Activated CD8-positive, alpha-beta memory T cell treated with anti-CD3 and anti-CD28 coated beads for 24 hours (primary cell): ENCODE data around the gene MYCBPAP.

ENCODE experiments used
- DNase-seq: peaks from one replicate; pipeline ENCODE4 v3.0.0-alpha.2; 2020

MYCBPAP gene

DNA sequence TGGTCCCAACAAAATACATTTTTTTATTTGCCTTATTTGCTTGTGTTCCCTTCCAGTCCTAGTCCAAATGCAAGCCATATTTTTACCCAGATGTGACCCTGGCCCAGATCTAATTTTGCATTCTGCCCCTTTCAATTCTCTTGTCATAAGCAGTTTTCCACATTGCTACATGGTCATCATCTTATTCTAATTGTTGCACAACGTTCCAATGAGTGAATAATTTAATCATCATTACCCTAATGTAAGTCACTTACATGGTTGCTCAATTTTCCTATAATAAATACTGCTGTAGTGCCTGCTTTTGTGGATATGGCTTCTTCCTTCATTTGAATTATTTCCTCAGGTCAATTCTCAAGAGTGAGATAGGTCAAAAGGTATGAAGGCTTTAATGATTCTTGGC, 16.7 kb upstream of the MYCBPAP start:
- DNase-seq, result no peak

DNA sequence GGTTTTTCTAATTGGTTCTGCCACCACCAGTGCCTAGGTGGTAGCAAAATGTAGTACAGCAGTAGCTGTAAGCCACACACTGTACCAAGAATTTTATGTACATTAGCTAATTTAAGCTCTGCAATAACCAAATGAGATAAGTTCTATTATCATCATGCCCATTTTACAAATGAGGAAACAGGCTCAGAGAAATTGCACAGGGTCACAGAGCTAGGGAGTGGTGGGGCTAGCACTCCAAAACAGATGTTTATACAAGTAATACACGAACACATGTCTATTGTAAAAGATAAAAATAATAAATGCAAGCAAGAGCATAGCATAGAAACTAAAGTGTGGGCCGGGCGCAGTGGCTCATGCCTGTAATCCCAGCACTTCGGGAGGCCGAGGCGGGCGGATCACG, 16.0 kb upstream of the MYCBPAP start:
- DNase-seq, result no peak

DNA sequence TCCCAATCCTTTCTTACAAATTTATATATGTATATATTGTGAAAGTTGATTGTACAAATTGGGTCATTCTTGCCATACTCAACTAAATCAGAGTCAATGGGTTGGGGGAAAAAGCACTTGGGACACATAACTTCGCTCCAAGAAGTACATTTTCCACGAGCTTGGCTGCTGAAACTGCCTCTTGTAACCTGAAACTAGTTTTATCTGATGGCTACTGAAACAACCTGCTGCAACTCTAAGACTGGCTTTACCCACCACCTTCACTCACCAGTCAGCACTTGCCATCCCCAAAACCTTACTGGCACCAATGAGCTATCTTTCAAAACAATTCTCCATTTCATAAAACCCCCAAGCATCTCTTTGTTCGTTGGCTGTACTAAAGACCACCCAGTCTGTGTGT, 14.5 kb upstream of the MYCBPAP start:
- DNase-seq, result no peak

- DNase-seq, result no peak
Measured at GRCh38 chr17:50495217-50495823, 12.9 kb upstream of the MYCBPAP start.

- DNase-seq, result no peak
Measured at GRCh38 chr17:50495918-50496317, 12.3 kb upstream of the MYCBPAP start.

GRCh38 chr17:50498021-50498874, 10.0 kb upstream of the MYCBPAP start:
- DNase-seq, result no peak

DNA sequence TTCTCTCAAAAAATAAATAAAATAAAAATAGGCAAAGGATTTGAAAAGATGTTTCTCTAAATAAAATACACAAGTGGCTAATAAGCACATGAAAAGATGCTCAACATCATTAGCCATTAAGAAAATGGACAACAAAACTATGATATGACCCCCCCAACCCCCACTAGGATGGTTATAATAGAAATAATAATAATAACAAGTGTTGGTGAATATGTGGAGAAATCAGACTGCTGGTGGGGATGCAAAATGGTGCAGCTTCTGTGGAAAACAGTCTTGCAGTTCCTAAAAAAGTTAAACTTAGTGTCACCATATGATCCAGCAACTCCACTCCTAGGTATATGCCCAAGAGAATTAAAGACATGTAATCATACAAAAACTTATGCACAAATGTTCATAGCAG, 9.0 kb upstream of the MYCBPAP start:
- no peak for DNase-seq

GRCh38 chr17:50499721-50500120, 8.5 kb upstream of the MYCBPAP start:
- no peak for DNase-seq

GRCh38 chr17:50501054-50501453, 7.2 kb upstream of the MYCBPAP start:
- no peak for DNase-seq

DNA sequence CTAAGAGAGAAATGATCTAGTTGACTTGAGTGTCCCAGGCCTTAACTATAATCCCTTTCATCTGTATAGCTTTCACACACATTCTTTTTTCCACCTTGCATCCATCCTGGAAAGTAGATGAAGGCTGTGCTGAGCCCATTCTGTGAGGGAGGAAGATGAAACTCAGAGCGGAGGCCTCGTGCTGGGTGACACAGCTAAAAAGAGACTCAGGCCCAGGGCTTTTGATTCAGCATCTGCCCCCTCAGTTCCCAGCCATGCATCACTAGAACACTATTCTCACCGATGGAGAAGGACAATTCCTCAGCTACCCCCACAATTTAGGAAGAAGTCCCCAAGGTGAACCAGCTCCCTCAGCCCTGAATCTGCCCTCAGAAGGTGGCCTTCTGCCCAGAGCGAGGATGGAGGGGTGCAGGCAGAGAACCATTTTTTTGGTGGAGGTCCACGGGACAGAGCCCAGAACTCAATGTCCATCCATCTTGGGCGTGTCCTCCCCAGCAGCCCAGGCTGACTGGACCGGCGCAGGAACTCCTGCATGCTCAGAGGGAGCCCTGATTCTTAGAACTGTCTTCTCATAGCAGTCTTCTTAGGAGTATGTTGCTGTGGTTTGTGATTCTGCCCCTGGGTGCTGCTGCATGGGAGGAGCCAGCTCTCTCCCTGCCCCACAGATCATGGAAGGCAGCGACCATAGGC, 5.8 kb upstream of the MYCBPAP start:
- no peak for DNase-seq

DNA sequence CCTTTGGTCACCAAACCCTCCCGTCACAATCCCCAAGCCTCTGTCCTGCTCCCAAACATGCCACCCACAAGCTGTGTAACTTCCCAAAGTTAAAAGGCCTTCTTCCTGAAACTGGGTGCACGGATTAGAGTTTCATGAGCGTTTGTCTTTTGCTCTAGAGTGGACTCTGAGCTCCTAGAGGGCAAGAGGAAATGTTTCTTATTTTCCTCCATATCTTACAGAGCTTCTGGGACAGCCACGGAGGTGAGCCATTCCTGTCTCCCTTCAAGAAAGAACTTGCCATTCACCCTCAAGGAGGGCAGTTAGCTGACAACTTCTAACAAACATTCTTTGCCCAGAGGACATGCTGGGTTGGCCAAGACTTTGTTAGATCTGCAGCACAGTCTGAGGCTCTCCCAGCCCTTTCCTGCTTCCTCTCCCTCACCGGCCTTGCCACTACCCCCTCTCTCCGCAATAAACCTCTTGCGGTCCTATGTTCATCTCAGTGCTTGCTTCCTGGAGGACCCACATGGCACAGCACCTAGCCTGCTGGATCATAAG, 2.6 kb upstream of the MYCBPAP start:
- DNase-seq, result no peak

GRCh38 chr17:50506298-50506697, 1.9 kb upstream of the MYCBPAP start:
- DNase-seq, result no peak

GRCh38 chr17:50508573-50509460, 578 bp downstream of the MYCBPAP start:
- DNase-seq, result no peak

- DNase-seq, result no peak
Measured at GRCh38 chr17:50511058-50511457, 2.8 kb downstream of the MYCBPAP start.

GRCh38 chr17:50513495-50513894, 5.3 kb downstream of the MYCBPAP start:
- DNase-seq, result no peak

DNA sequence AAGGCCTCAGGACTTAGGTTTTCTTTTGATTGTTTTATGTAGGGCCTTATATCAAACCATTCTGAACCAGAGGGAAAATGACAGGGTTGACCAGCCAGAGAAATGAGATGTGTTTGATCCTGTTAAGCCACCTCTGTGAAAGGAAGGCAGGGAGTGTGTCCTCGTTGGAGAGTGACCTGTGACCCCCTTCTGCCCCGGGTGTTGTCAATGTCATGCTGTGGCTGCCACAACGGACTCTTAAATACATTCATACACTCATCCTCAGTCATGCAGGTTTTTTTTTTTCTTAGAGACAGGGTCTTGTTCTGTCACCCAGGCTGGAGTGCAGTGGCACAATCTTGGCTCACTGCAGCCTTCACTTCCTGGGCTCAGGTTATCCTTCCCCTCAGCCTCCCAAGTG, 6.1 kb downstream of the MYCBPAP start:
- DNase-seq, result no peak

DNA sequence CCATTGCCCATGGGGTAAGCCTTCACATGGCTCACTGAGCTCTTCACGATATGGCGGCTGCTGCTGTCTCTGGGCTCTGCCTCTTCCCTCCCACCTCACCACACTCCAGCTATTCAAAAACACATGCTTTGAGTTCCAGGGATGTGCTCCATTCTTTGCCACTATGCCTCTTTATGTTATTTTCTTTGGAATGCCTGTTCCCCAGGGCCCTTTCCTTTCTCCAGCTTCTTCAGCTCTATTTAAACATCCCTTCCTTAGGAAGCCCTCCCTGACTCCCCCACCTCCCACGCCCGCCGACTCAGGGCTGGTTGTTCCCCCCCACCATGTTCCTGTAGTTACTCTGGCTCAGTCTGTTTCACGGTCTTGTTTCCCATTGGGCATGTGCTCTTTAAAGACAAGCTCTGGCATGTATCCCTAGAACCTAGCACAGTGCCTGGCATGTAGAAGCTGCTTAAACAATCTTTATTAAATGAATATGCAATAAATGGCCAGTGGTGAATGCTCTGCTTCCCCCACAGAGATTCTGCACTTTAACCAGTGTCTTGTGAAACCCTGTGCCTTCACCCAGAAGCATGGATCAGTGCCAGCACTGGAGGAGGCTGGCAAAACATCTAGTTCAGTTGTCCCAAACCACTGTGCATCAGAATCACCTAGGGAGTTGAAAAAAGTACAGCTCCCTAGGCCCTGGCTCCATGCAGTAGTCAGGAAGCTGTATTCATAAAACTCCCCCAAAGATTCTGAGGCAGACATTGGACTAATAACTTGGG, 6.9 kb downstream of the MYCBPAP start:
- DNase-seq, result no peak

DNA sequence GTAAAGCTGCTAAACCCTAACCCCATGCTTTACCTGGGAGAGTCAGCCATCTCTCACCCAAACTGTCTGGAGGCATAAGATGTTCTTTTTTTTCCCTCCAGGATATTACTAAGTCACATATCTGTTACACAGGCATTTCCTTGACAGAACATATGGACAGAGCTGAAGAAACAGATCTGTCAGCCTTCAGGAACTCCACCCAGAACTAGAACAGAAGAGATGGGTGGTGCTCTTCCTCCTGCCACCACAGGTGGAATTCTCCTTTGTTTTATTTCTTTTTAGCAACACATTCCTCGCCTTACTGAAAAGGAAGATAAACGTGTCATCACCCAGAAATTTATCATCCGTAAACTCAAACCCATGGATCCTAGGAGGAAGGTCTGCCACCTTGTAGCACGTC, 8.8 kb downstream of the MYCBPAP start:
- no peak for DNase-seq

DNA sequence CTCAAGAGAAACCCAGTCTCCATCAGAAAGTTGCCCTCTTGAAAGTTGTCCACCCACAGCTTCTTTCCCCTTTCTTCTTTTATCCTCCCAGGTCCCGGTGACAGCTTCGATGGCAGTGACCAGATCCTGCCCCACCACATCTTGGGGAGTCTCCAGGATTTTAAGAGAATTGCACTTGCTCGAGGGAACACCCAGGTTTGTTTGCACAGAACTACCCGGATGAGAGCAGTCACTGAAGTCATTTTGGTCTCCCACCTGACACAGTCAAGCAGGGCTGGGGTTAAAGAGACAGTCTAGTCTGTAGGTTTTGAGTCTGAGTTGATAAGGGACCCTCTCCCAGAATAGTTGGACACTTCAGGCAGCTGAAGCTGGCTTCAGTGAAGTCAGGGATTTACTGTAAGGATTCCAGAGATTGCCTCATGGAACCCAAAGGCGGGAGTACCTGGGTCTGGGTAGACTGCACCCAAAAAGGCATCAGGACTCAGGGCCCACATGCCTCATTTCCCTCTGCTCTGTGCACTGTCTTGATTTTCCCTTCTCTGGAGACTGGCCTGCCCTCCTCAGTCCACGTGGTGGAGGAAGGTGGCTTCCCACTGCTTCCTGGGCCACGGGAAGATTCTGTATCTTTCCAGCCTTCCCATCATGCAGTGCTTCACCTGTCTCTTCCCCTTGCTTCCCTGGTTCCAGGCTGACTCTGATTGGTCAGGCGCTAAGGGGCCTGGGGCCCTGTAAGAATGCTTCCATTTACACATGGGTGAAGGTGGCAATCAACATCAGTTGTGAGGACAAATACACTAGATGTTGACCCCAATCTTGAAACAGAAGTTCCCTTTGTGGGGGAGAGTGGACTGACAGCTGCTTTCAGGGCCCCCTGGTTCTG, 9.5 kb downstream of the MYCBPAP start:
- DNase-seq, result no peak

DNA sequence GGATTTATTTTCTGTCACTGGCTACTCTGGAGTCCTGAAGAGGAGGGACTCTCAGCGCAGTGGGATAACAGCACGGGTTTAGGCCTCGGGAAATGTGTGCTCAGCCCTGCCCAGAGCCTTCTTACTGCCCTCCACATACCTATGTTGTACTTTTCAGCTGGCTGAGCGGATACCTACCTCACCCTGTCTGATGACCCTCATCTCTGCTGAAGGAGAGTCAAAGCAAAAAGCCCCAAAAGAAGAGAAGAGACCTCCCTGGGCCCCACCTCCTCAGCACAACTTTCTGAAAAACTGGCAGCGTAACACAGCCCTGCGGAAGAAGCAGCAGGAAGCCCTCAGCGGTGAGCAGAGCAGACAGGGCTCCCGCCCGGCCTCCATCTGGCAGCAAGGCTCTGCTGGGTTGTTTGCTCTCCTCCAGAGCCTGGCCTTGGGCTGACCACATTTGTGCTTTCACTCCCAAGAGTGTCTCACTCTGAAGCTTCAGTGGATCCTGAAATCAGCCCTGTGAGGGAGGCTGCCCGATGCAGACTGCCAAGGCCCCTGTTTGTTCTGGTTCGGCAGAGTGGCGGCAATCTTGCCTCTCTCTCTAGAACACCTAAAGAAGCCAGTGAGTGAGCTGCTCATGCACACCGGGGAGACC, 10.3 kb downstream of the MYCBPAP start:
- no peak for DNase-seq
